ENCODE results near the gene VWDE.

The VWDE gene

GRCh38 chr7:12423997-12424745, 20.5 kb upstream of the VWDE start:
- no peaks in the 10 kb centered on the region for H3K9me2 ChIP-seq (replicated peaks; ENCODE audit: insufficient read depth, low read length)
- no peak overlapping the region for H3K4me2 ChIP-seq (ENCODE audit: low read depth, low read length)
- DNase-seq, result no peak
- H3K4me1 ChIP-seq (ENCODE audit: low read length), result no peaks in the 10 kb centered on the region
- no peaks in the 10 kb centered on the region for H3K27me3 ChIP-seq (replicated peaks; ENCODE audit: insufficient read depth, low read length)
- no peak overlapping the region for H3K4me3 ChIP-seq (ENCODE audit: low read length)
- TF ChIP-seq EZH2 (optimal IDR thresholded peaks at IDR 0.05; ENCODE audit: low read depth, low read length) (no peak), EZH2phosphoT487 (IDR thresholded peaks at IDR 0.05; ENCODE audit: low read length) (no peak)
- TF ChIP-seq, protein P1, sequence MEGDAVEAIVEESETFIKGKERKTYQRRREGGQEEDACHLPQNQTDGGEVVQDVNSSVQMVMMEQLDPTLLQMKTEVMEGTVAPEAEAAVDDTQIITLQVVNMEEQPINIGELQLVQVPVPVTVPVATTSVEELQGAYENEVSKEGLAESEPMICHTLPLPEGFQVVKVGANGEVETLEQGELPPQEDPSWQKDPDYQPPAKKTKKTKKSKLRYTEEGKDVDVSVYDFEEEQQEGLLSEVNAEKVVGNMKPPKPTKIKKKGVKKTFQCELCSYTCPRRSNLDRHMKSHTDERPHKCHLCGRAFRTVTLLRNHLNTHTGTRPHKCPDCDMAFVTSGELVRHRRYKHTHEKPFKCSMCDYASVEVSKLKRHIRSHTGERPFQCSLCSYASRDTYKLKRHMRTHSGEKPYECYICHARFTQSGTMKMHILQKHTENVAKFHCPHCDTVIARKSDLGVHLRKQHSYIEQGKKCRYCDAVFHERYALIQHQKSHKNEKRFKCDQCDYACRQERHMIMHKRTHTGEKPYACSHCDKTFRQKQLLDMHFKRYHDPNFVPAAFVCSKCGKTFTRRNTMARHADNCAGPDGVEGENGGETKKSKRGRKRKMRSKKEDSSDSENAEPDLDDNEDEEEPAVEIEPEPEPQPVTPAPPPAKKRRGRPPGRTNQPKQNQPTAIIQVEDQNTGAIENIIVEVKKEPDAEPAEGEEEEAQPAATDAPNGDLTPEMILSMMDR (IDR thresholded peaks at IDR 0.05; ENCODE audit: low read length), result no peak
- H4K20me1 ChIP-seq (ENCODE audit: insufficient read depth, low read length), result no peaks in the 10 kb centered on the region
- H3F3A ChIP-seq (ENCODE audit: insufficient read depth, low read length), result no peaks in the 10 kb centered on the region
- H3K79me2 ChIP-seq (ENCODE audit: low read length), result no peaks in the 10 kb centered on the region
- no peak overlapping the region for H3K9ac ChIP-seq (ENCODE audit: low read length)
- H2AFZ ChIP-seq (ENCODE audit: low read length), result no peak overlapping the region
- H3K36me3 ChIP-seq (replicated peaks; ENCODE audit: insufficient read depth, low read length), result no peaks in the 10 kb centered on the region
- no peak overlapping the region for H3K27ac ChIP-seq (ENCODE audit: low read length)
- no peaks in the 10 kb centered on the region for H3K9me3 ChIP-seq (replicated peaks; ENCODE audit: insufficient read depth, low read length)

- H2AFZ ChIP-seq (ENCODE audit: low read length), result no peak overlapping the region
- H3K4me1 ChIP-seq (ENCODE audit: low read length), result no peaks in the 10 kb centered on the region
- no peak overlapping the region for H3K4me3 ChIP-seq (ENCODE audit: low read length)
- no peaks in the 10 kb centered on the region for H3K79me2 ChIP-seq (ENCODE audit: low read length)
- TF ChIP-seq EZH2 (optimal IDR thresholded peaks at IDR 0.05; ENCODE audit: low read depth, low read length) (no peak), EZH2phosphoT487 (IDR thresholded peaks at IDR 0.05; ENCODE audit: low read length) (no peak)
- TF ChIP-seq, protein P1 (IDR thresholded peaks at IDR 0.05; ENCODE audit: low read length), result no peak
- no peaks in the 10 kb centered on the region for H3K9me2 ChIP-seq (replicated peaks; ENCODE audit: insufficient read depth, low read length)
- DNase-seq, result no peak
- H3F3A ChIP-seq (ENCODE audit: insufficient read depth, low read length), result no peaks in the 10 kb centered on the region
- no peak overlapping the region for H3K4me2 ChIP-seq (ENCODE audit: low read depth, low read length)
- H4K20me1 ChIP-seq (ENCODE audit: insufficient read depth, low read length), result no peaks in the 10 kb centered on the region
- no peak overlapping the region for H3K9ac ChIP-seq (ENCODE audit: low read length)
- H3K27me3 ChIP-seq (replicated peaks; ENCODE audit: insufficient read depth, low read length), result no peaks in the 10 kb centered on the region
- no peaks in the 10 kb centered on the region for H3K9me3 ChIP-seq (replicated peaks; ENCODE audit: insufficient read depth, low read length)
- no peaks in the 10 kb centered on the region for H3K36me3 ChIP-seq (replicated peaks; ENCODE audit: insufficient read depth, low read length)
- no peak overlapping the region for H3K27ac ChIP-seq (ENCODE audit: low read length)
These were observed 19.8 kb upstream of the VWDE start for GRCh38 chr7:12423355-12423996.

- Histone ChIP-seq H3K4me3 (ENCODE audit: low read length) (no peak overlapping the region), H4K20me1 (ENCODE audit: insufficient read depth, low read length) (no peaks in the 10 kb centered on the region), H3K9ac (ENCODE audit: low read length) (no peak overlapping the region), H3K27me3 (replicated peaks; ENCODE audit: insufficient read depth, low read length) (no peaks in the 10 kb centered on the region), H3K9me3 (replicated peaks; ENCODE audit: insufficient read depth, low read length) (no peaks in the 10 kb centered on the region), H3K79me2 (ENCODE audit: low read length) (no peaks in the 10 kb centered on the region), H3K9me2 (replicated peaks; ENCODE audit: insufficient read depth, low read length) (no peaks in the 10 kb centered on the region), H2AFZ (ENCODE audit: low read length) (no peak overlapping the region), H3K36me3 (replicated peaks; ENCODE audit: insufficient read depth, low read length) (no peaks in the 10 kb centered on the region), H3K27ac (ENCODE audit: low read length) (no peak overlapping the region), H3F3A (ENCODE audit: insufficient read depth, low read length) (no peaks in the 10 kb centered on the region), H3K4me1 (ENCODE audit: low read length) (no peaks in the 10 kb centered on the region), H3K4me2 (ENCODE audit: low read depth, low read length) (no peak overlapping the region)
- DNase-seq, result no peak
- TF ChIP-seq EZH2phosphoT487 (IDR thresholded peaks at IDR 0.05; ENCODE audit: low read length) (no peak), EZH2 (optimal IDR thresholded peaks at IDR 0.05; ENCODE audit: low read depth, low read length) (no peak)
- TF ChIP-seq, protein P1 (IDR thresholded peaks at IDR 0.05; ENCODE audit: low read length), result no peak
These were observed 19.1 kb upstream of the VWDE start for GRCh38 chr7:12422554-12423320.
